ENCODE results near the gene TCF21. TPM values are rescaled to one million over a fixed set of nuclear protein-coding genes. Genes with fewer than 3 reads are reported as not detected.
"Not testable (repeated sequence)": the region's sequence is repeated elsewhere in the genome, so short reads cannot be mapped to it uniquely, and the experiment has no call there.

The TCF21 gene
- total RNA-seq, result not detected

- no peak within 1 kb of the TSS for H3K27ac Mint-ChIP-seq
Measured at GRCh38 chr6:133888929-133889556, at the start of gene TCF21. TCF21 (plus strand) TSS chr6:133889113; CDS start chr6:133889398, 285 bp downstream.

GRCh38 chr6:133841176-133841575, 47.7 kb upstream of the TCF21 start:
- Mint-ChIP-seq H3K9me3 (no peaks in the 10 kb centered on the region), H3K27me3 (ENCODE audit: low read depth) (peaks cover 23% of the 10 kb centered on the region), H3K27ac (no peak overlapping the region), H3K36me3 (ENCODE audit: low read depth) (no peaks in the 10 kb centered on the region), H3K4me1 (ENCODE audit: low read depth) (peaks cover 5% of the 10 kb centered on the region), H3K4me3 (no peak overlapping the region)
- intact Hi-C loops (cut with micrococcal nuclease), result no loop called here
- no peak for DNase-seq
- CTCF ChIA-PET, result interaction anchor here (0.8 to 1.5 kb wide), 4 partner anchors 23 to 256 kb away, joined by 3 to 12 read pairs (median 4); no protein-coding TSS in a partner anchor

More at GRCh38 chr6:133888929-133889556, at the start of gene TCF21:
- Mint-ChIP-seq H3K4me1 (ENCODE audit: low read depth) (peaks cover 37% of the 10 kb centered on the region), H3K4me3 (peak within 1 kb of the TSS; percentile 35), H3K36me3 (ENCODE audit: low read depth) (no peaks in the 10 kb centered on the region), H3K27me3 (ENCODE audit: low read depth) (peaks cover 80% of the 10 kb centered on the region), H3K9me3 (no peaks in the 10 kb centered on the region)
- CTCF ChIA-PET, result interaction anchor here (0.6 to 1.6 kb wide), 2 partner anchors 28 to 205 kb away, joined by 4 to 6 read pairs; no protein-coding TSS in a partner anchor
- DNase-seq, result no peak
- intact Hi-C loops (cut with micrococcal nuclease), result no loop called here

DNA sequence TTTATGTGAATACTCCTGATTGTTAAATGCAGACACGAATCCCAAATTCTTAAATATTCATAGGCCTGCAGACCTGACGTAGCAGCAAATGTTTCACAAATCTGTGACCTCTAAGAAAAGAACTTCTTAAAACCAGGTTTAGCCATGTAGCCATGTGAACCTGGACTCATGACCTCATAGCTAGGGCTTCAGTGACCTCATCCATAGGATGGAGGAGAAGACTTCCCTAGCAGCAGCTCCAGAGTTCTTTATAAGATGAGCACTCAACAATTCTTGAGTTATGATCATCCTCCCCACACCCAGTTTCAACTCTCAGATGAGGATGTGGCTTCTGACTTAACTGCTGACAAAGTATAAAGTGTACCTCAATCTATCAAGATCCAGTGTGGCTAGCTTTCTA, 45.8 kb upstream of the TCF21 start:
- DNase-seq, result no peak
- intact Hi-C loops (cut with micrococcal nuclease), result no loop called here
- Mint-ChIP-seq H3K4me1 (ENCODE audit: low read depth) (peaks cover 2% of the 10 kb centered on the region), H3K27me3 (ENCODE audit: low read depth) (peaks cover 22% of the 10 kb centered on the region), H3K9me3 (no peaks in the 10 kb centered on the region), H3K4me3 (no peak overlapping the region), H3K36me3 (ENCODE audit: low read depth) (no peaks in the 10 kb centered on the region), H3K27ac (no peak overlapping the region)
- CTCF ChIA-PET, result interaction anchor here (0.9 kb wide), 1 partner anchor 140 kb away, joined by 3 read pairs; no protein-coding TSS in a partner anchor

DNA sequence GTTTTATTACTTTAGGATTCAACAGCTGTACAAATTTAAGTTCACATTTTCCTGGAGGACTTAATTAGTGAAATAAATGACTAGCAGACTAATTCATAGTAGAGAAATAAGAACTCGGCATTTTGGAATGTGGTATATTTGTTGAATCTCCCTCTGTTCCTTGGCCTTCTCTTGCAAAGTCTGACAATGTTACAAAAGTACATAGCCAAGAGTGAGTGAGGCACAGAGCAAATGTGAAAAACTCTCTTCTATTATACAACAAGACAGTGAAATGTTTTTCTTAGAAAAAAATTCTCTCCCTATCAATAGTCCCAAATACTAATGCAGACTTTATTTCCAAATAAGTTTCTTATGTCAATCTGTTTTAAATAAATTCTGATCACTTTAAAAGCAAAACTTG, 44.2 kb upstream of the TCF21 start:
- Mint-ChIP-seq H3K4me1 (ENCODE audit: low read depth) (no peaks in the 10 kb centered on the region), H3K9me3 (no peaks in the 10 kb centered on the region), H3K27ac (no peak overlapping the region), H3K36me3 (ENCODE audit: low read depth) (no peaks in the 10 kb centered on the region), H3K27me3 (ENCODE audit: low read depth) (peaks cover 17% of the 10 kb centered on the region), H3K4me3 (no peak overlapping the region)
- CTCF ChIA-PET, result no interaction called here
- intact Hi-C loops (cut with micrococcal nuclease), result no loop called here
- DNase-seq, result no peak

DNA sequence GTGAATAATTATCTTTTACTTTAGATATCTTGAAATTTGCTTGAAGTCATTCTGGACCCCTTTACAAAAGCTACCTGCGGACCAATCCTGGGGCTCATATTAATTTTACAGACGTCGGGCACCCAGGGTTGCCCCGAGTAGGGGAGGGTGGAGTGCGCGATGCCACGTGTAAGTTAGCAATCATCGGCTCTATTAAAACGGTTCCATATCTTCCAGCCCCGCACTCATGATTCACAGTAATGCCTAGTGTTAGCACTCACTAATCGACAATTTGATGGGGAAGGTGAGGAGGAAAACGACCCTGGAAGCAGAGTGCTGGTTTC, 34.9 kb upstream of the TCF21 start:
- Mint-ChIP-seq H3K36me3 (ENCODE audit: low read depth) (no peaks in the 10 kb centered on the region), H3K4me1 (ENCODE audit: low read depth) (peaks cover 10% of the 10 kb centered on the region), H3K4me3 (no peak overlapping the region), H3K9me3 (no peaks in the 10 kb centered on the region), H3K27me3 (ENCODE audit: low read depth) (peaks cover 47% of the 10 kb centered on the region), H3K27ac (no peak overlapping the region)
- CTCF ChIA-PET, result interaction anchor here (1.5 kb wide), 1 partner anchor 62 kb away, joined by 4 read pairs; no protein-coding TSS in a partner anchor
- no peak for DNase-seq
- intact Hi-C loops (cut with micrococcal nuclease), result loop anchor here (2.0 kb wide), 1 partner anchor 37 kb away; no protein-coding TSS in a partner anchor

DNA sequence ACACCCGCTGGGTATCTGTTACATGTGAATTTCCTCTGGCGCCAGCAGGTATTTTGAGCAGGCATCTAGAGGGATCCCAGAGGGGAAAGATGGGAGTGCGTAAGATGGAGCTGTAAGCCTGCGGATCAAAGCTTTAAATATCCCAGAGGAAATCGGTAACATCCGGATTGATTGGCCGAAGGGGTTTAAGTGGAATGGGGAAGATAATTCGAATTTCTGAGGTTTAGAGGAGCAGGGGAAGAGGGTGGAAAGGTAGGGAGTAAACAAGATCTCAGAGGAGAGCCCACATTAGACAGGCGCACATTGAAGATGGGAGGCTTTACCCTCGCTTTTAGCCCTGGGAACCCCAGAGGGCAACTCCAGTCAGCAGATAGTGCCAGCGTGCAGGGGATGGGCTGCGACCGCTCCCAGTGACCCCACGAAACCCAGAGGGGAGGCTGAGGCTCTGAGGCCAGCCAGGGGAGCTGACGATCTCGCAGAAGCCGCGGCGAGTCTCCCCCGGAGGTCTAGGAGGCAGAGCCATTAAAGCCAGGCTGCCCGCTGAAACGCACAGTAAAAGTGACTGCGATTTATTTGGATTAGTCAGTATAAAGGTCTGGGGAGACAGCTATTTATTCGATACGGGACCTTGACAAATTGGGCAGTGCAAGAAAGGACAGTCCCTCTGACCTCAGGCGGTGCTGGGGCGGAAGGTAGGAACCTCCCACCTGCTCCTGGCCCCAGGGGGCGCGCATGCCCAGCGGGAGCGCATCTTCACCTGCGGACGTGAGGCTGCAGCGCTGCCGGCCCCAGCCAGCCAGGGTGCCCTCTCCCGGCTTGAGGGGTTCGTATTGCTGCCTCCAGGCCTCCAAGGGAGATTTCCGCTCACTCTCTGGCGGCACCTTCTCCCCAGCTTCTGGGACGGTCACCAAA, 34.3 kb upstream of the TCF21 start:
- intact Hi-C loops (cut with micrococcal nuclease), result loop anchor here (2.0 kb wide), 1 partner anchor 36 kb away; no protein-coding TSS in a partner anchor
- no peak overlapping the region for H3K27ac Mint-ChIP-seq
- CTCF ChIA-PET, result interaction anchor here (1.5 kb wide), 1 partner anchor 62 kb away, joined by 4 read pairs; no protein-coding TSS in a partner anchor
- H3K27me3 Mint-ChIP-seq (ENCODE audit: low read depth), result peaks cover 52% of the 10 kb centered on the region
- peaks cover 10% of the 10 kb centered on the region for H3K4me1 Mint-ChIP-seq (ENCODE audit: low read depth)
- H3K36me3 Mint-ChIP-seq (ENCODE audit: low read depth), result no peaks in the 10 kb centered on the region
- no peak overlapping the region for H3K4me3 Mint-ChIP-seq
- peaks cover 3% of the 10 kb centered on the region for H3K9me3 Mint-ChIP-seq
- no peak for DNase-seq

- H3K4me1 Mint-ChIP-seq (ENCODE audit: low read depth), result peaks cover 10% of the 10 kb centered on the region
- peaks cover 3% of the 10 kb centered on the region for H3K9me3 Mint-ChIP-seq
- H3K36me3 Mint-ChIP-seq (ENCODE audit: low read depth), result no peaks in the 10 kb centered on the region
- CTCF ChIA-PET, result interaction anchor here (1.5 kb wide), 1 partner anchor 61 kb away, joined by 4 read pairs; no protein-coding TSS in a partner anchor
- H3K4me3 Mint-ChIP-seq, result no peak overlapping the region
- H3K27me3 Mint-ChIP-seq (ENCODE audit: low read depth), result peaks cover 57% of the 10 kb centered on the region
- intact Hi-C loops (cut with micrococcal nuclease), result loop anchor here (2.0 kb wide), 1 partner anchor 35 kb away; no protein-coding TSS in a partner anchor
- H3K27ac Mint-ChIP-seq, result no peak overlapping the region
- DNase-seq, result no peak
Measured at GRCh38 chr6:133855276-133855990, 33.5 kb upstream of the TCF21 start.

DNA sequence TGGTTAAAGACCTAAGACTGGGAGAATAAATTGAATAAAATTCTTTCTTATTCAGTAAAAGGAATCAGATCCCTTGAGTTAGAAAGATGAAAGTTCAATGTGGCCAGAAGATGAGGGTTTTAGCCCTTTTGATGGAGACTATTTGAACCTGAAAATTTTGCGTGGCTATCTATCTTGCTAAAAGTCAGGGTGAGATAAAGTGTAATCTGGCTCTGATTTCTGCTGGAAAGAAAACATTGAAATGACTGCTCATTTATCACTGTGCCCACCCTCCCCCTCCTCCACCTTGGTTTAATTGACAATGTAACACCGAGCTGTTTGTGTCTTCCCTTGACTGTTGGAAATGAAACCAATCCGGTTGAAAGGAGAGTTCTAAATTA, 32.9 kb upstream of the TCF21 start:
- Mint-ChIP-seq H3K27me3 (ENCODE audit: low read depth) (peaks cover 59% of the 10 kb centered on the region), H3K4me1 (ENCODE audit: low read depth) (peaks cover 10% of the 10 kb centered on the region), H3K9me3 (peaks cover 3% of the 10 kb centered on the region), H3K36me3 (ENCODE audit: low read depth) (no peaks in the 10 kb centered on the region), H3K4me3 (no peak overlapping the region), H3K27ac (no peak overlapping the region)
- CTCF ChIA-PET, result no interaction called here
- DNase-seq, result no peak
- intact Hi-C loops (cut with micrococcal nuclease), result loop anchor here (2.0 kb wide), 1 partner anchor 35 kb away; no protein-coding TSS in a partner anchor

DNA sequence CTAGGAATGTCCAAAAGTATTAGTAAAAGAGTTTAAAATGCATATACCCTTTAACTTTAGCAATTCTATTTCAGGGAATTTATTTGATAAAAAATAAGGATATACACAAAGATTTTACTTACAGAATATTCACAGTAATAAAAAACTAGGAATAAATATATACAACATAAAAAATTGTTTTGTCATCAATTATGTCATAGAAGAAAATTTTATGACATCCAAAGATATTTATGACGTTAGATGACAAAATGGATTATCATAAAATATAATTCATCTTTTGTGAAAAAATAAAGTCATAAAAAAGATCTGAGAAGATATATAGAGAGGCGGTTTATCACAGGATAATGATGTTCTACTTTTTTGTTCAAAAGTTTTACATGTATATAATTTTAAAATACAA, 32.0 kb upstream of the TCF21 start:
- Mint-ChIP-seq H3K27ac (no peak overlapping the region), H3K36me3 (ENCODE audit: low read depth) (peaks cover 2% of the 10 kb centered on the region), H3K27me3 (ENCODE audit: low read depth) (peaks cover 61% of the 10 kb centered on the region), H3K4me1 (ENCODE audit: low read depth) (peaks cover 10% of the 10 kb centered on the region), H3K4me3 (no peak overlapping the region), H3K9me3 (peaks cover 4% of the 10 kb centered on the region)
- CTCF ChIA-PET, result no interaction called here
- intact Hi-C loops (cut with micrococcal nuclease), result no loop called here
- DNase-seq, result no peak

DNA sequence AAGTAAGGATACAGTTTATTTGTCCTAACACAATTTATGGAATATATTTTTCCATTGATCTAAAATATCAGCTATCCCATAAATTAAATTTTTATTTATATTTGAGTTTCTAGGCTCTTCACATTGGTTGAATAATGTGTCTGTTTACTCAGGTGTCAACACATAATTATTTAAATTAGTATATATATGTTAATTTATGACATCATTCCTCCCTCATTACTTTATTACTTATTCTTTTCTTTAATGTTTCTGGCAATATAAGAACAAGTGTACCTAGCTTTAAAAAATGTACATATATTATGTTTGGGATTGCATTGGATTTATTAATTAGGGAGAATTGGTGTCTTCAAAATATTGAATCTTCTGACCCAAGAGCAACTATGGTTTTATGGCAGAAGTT, 31.2 kb upstream of the TCF21 start:
- no peak for DNase-seq
- Mint-ChIP-seq H3K36me3 (ENCODE audit: low read depth) (peaks cover 4% of the 10 kb centered on the region), H3K9me3 (peaks cover 12% of the 10 kb centered on the region), H3K27me3 (ENCODE audit: low read depth) (peaks cover 63% of the 10 kb centered on the region), H3K27ac (no peak overlapping the region), H3K4me3 (no peak overlapping the region), H3K4me1 (ENCODE audit: low read depth) (peaks cover 10% of the 10 kb centered on the region)
- intact Hi-C loops (cut with micrococcal nuclease), result no loop called here
- CTCF ChIA-PET, result interaction anchor here (0.9 kb wide), 1 partner anchor 41 kb away, joined by 4 read pairs; no protein-coding TSS in a partner anchor

DNA sequence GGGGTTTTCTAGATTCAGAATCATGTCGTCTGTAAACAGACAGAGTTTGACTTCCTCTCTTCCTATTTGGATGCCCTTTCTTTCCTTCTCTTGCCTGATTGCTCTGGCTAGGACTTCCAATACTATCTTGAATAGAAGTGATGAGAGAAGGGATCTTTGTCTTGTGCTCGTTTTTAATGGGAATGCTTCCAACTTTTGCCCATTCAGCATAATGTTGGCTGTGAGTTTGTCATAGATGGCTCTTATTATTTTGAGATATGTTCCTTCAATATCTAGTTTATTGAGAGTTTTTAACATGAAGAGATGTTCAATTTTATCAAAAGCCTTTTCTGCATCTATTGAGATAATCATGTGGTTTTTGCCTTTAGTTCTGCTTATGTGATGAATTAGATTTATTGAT, 27.6 kb upstream of the TCF21 start:
- DNase-seq; intact Hi-C loops (cut with micrococcal nuclease); CTCF ChIA-PET; H3K4me1 Mint-ChIP-seq (ENCODE audit: low read depth); H3K27ac Mint-ChIP-seq; H3K4me3 Mint-ChIP-seq; H3K36me3 Mint-ChIP-seq (ENCODE audit: low read depth): not testable (repeated sequence)
- Mint-ChIP-seq H3K27me3 (ENCODE audit: low read depth) (peaks cover 52% of the 10 kb centered on the region), H3K9me3 (peaks cover 29% of the 10 kb centered on the region)

- H3K27me3 Mint-ChIP-seq (ENCODE audit: low read depth), result peaks cover 48% of the 10 kb centered on the region
- H3K27ac Mint-ChIP-seq, result no peak overlapping the region
- H3K36me3 Mint-ChIP-seq (ENCODE audit: low read depth), result peaks cover 6% of the 10 kb centered on the region
- H3K4me1 Mint-ChIP-seq (ENCODE audit: low read depth), result no peaks in the 10 kb centered on the region
- peaks cover 29% of the 10 kb centered on the region for H3K9me3 Mint-ChIP-seq
- CTCF ChIA-PET, result no interaction called here
- H3K4me3 Mint-ChIP-seq, result no peak overlapping the region
- intact Hi-C loops (cut with micrococcal nuclease), result no loop called here
- DNase-seq, result no peak
Measured at GRCh38 chr6:133863228-133863627, 25.7 kb upstream of the TCF21 start.

Data from activated naive CD4-positive, alpha-beta T cell treated with anti-CD3 and anti-CD28 coated beads for 36 hours (primary cell).